MM.1S (cell line): ENCODE results near the gene ESRRB.

Source experiments
- EZH2 ChIP-seq: fragments of 300-600 bp; sonication (generic); optimal IDR thresholded peaks from 2 replicates; pipeline ENCODE3; 2017; ENCODE audit warnings: low read depth, mild to moderate bottlenecking, antibody characterized with exemption, low read length, mixed read lengths
- TF ChIP-seq, protein P1 (sequence below): fragments of 300-600 bp; sonication (generic); IDR thresholded peaks from 2 replicates; pipeline ENCODE4 v1.5.1; 2016; ENCODE audit warnings: antibody characterized with exemption, low read length, mixed read lengths

DNA sequence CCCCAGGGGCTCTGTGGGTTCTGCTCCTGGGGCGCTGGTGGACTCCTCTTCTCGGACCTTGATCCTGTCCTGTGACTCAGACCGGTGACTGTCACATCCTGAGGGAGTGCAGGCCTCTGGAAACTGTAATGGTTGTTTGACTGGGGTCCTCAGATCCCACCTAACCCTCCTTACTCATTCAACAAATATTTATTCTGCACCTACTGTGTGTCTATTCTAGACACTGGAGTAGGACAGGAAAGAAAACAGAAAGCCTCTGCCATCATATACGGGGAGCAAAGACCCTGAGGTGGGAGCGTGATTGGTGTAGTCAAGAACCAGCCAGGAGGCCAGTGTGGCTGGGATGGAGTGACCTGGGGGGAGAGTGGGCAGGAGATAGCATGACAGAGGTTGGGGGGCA lies 47.6 kb downstream of the ESRRB start:
- TF ChIP-seq, protein P1, sequence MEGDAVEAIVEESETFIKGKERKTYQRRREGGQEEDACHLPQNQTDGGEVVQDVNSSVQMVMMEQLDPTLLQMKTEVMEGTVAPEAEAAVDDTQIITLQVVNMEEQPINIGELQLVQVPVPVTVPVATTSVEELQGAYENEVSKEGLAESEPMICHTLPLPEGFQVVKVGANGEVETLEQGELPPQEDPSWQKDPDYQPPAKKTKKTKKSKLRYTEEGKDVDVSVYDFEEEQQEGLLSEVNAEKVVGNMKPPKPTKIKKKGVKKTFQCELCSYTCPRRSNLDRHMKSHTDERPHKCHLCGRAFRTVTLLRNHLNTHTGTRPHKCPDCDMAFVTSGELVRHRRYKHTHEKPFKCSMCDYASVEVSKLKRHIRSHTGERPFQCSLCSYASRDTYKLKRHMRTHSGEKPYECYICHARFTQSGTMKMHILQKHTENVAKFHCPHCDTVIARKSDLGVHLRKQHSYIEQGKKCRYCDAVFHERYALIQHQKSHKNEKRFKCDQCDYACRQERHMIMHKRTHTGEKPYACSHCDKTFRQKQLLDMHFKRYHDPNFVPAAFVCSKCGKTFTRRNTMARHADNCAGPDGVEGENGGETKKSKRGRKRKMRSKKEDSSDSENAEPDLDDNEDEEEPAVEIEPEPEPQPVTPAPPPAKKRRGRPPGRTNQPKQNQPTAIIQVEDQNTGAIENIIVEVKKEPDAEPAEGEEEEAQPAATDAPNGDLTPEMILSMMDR, result no peak
- TF ChIP-seq EZH2, result no peak
